Upper lobe of right lung (tissue), 1 donor: ENCODE results near the gene CKAP5. TPM values are rescaled to one million over a fixed set of nuclear protein-coding genes. Genes with fewer than 3 reads are reported as not detected.

Experiments
- ATAC-seq: fragments of 200-7000 bp; cut with Tn5 transposase; one replicate; pipeline ENCODE4 v1.9.1; 2020; ENCODE audit warnings: mild to moderate bottlenecking, moderate library complexity
- DNase-seq: peaks from one replicate; pipeline ENCODE4 v3.0.0-alpha.2; 2020
- H3K27ac ChIP-seq: fragments of 200-600 bp; one replicate; pipeline ENCODE4 v1.8.0; 2022
- H3K27me3 ChIP-seq: fragments of 200-600 bp; one replicate; pipeline ENCODE4 v1.8.0; 2022; ENCODE audit warnings: mild to moderate bottlenecking
- H3K36me3 ChIP-seq: fragments of 200-600 bp; one replicate; pipeline ENCODE4 v1.8.0; 2022
- H3K4me1 ChIP-seq: fragments of 200-600 bp; one replicate; pipeline ENCODE4 v1.8.0; 2022
- H3K4me3 ChIP-seq: fragments of 200-600 bp; one replicate; pipeline ENCODE4 v1.8.0; 2022; ENCODE audit warnings: mild to moderate bottlenecking
- H3K9me3 ChIP-seq: fragments of 200-600 bp; one replicate; pipeline ENCODE4 v1.8.0; 2022
- CTCF ChIP-seq: fragments of 200-600 bp; IDR thresholded peaks from one replicate; pipeline ENCODE4 v1.8.0; 2022; ENCODE audit warnings: antibody characterized with exemption
- intact Hi-C: fragments of 100-400 bp; cut with DNase I; formaldehyde crosslinking; loops from one replicate; pipeline ENCODE4 v1.11.0; 2022
- total RNA-seq: library from RNA; stranded (reverse); fragmentation: NEBNext Ultra II Directional; extraction: Animal tissue kit (Norgen Biotek cat#: 25700); gene quantifications from one replicate; pipeline ENCODE4 v1.2.1, GENCODE V29; 2021
- donor health status: DM: no; HTN: yes; CAD: no; lungs with severe emphysema.

The CKAP5 gene
- total RNA-seq, 1 donor from 2014 or later = 56.3 TPM

GRCh38 chr11:46835897-46836296 lies 10.2 kb downstream of the CKAP5 start:
- DNase-seq = no peak
- TF ChIP-seq CTCF = no peak

GRCh38 chr11:46834821-46835220 lies 11.3 kb downstream of the CKAP5 start:
- intact Hi-C loops = no loop called here
- H3K36me3 ChIP-seq = no peaks in the 10 kb centered on the region

More at GRCh38 chr11:46835897-46836296, 10.2 kb downstream of the CKAP5 start:
- Histone ChIP-seq H3K9me3 (no peaks in the 10 kb centered on the region), H3K27ac (no peak overlapping the region), H3K36me3 (no peaks in the 10 kb centered on the region), H3K27me3 (no peaks in the 10 kb centered on the region), H3K4me3 (no peak overlapping the region), H3K4me1 (peaks cover 5% of the 10 kb centered on the region)
- intact Hi-C loops = no loop called here
- ATAC-seq = no peak

GRCh38 chr11:46832511-46833214 lies 13.4 kb downstream of the CKAP5 start:
- Histone ChIP-seq H3K4me1 (peaks cover 1% of the 10 kb centered on the region), H3K36me3 (no peaks in the 10 kb centered on the region), H3K9me3 (no peaks in the 10 kb centered on the region), H3K4me3 (no peak overlapping the region), H3K27ac (no peak overlapping the region), H3K27me3 (no peaks in the 10 kb centered on the region)
- ATAC-seq (no peak), DNase-seq (no peak)
- intact Hi-C loops = no loop called here
- TF ChIP-seq CTCF = no peak

More at GRCh38 chr11:46834821-46835220, 11.3 kb downstream of the CKAP5 start:
- no peak for ATAC-seq
- Histone ChIP-seq H3K4me3 (no peak overlapping the region), H3K27me3 (no peaks in the 10 kb centered on the region), H3K4me1 (peaks cover 5% of the 10 kb centered on the region), H3K9me3 (no peaks in the 10 kb centered on the region), H3K27ac (no peak overlapping the region)
- DNase-seq = no peak
- no peak for TF ChIP-seq CTCF

- intact Hi-C loops = no loop called here
- no peaks in the 10 kb centered on the region for H3K36me3 ChIP-seq
- DNase-seq = no peak
- no peaks in the 10 kb centered on the region for H3K27me3 ChIP-seq
- no peak for ATAC-seq
- H3K4me1 ChIP-seq = peaks cover 19% of the 10 kb centered on the region
- no peak overlapping the region for H3K27ac ChIP-seq
- no peaks in the 10 kb centered on the region for H3K9me3 ChIP-seq
- TF ChIP-seq CTCF = no peak
- H3K4me3 ChIP-seq = no peak overlapping the region
These were observed 18.1 kb downstream of the CKAP5 start for GRCh38 chr11:46827995-46828394.

- Histone ChIP-seq H3K27me3 (no peaks in the 10 kb centered on the region), H3K4me3 (peak overlapping the region; percentile 47), H3K36me3 (no peaks in the 10 kb centered on the region), H3K4me1 (peaks cover 19% of the 10 kb centered on the region), H3K27ac (no peak overlapping the region), H3K9me3 (no peaks in the 10 kb centered on the region)
- ATAC-seq = peak; percentile 100
- DNase-seq = peak; percentile 90
- TF ChIP-seq CTCF = no peak
- intact Hi-C loops = no loop called here
These were observed 19.6 kb downstream of the CKAP5 start for GRCh38 chr11:46826310-46827044.
